ENCODE results near the gene DCUN1D5. TPM values are rescaled to one million over a fixed set of nuclear protein-coding genes. Genes with fewer than 3 reads are reported as not detected.
"Not testable (repeated sequence)": the region's sequence is repeated elsewhere in the genome, so short reads cannot be mapped to it uniquely, and the experiment has no call there.

DCUN1D5 gene
- total RNA-seq, 2 donors from 2014 or later: 47.0 to 51.5 TPM

- H3K4me1 Mint-ChIP-seq: no peaks in the 10 kb centered on the region
- no peaks in the 10 kb centered on the region for H3K4me1 ChIP-seq (ENCODE audit: control insufficient read depth, insufficient read depth, low read length)
- peaks cover 1% of the 10 kb centered on the region for H3K9me3 Mint-ChIP-seq
- H3K36me3 Mint-ChIP-seq (ENCODE audit: low read depth): no peaks in the 10 kb centered on the region
- H3K36me3 ChIP-seq (ENCODE audit: control insufficient read depth, insufficient read depth, low read length): no peaks in the 10 kb centered on the region
- no peaks in the 10 kb centered on the region for H3K9me3 ChIP-seq (ENCODE audit: control insufficient read depth, low read length)
- no peak overlapping the region for H3K27ac ChIP-seq (ENCODE audit: low read depth, low read length)
- no peaks in the 10 kb centered on the region for H3K27me3 ChIP-seq (ENCODE audit: control insufficient read depth, insufficient read depth, low read length, poor library complexity, severe bottlenecking)
- no peak overlapping the region for H3K4me3 Mint-ChIP-seq
- no peak overlapping the region for H3K9ac ChIP-seq (ENCODE audit: extremely low read depth, low read length, poor library complexity, severe bottlenecking)
- TF ChIP-seq CTCF (conservative IDR thresholded peaks at IDR 0.05): no peak
- H3K4me3 ChIP-seq (ENCODE audit: low read length): no peak overlapping the region
- DNase-seq: no peak
- no peak overlapping the region for H3K27ac Mint-ChIP-seq
- no peaks in the 10 kb centered on the region for H3K27me3 Mint-ChIP-seq (ENCODE audit: insufficient read depth)
These were observed 56.7 kb downstream of the DCUN1D5 start for GRCh38 chr11:103035216-103035615.

- no peaks in the 10 kb centered on the region for H3K9me3 ChIP-seq (ENCODE audit: control insufficient read depth, low read length)
- H3K4me1 ChIP-seq (ENCODE audit: control insufficient read depth, insufficient read depth, low read length): no peaks in the 10 kb centered on the region
- H3K9ac ChIP-seq (ENCODE audit: extremely low read depth, low read length, poor library complexity, severe bottlenecking): no peak overlapping the region
- H3K27ac ChIP-seq (ENCODE audit: low read depth, low read length): no peak overlapping the region
- H3K9me3 Mint-ChIP-seq: peaks cover 1% of the 10 kb centered on the region
- no peaks in the 10 kb centered on the region for H3K36me3 Mint-ChIP-seq (ENCODE audit: low read depth)
- no peak overlapping the region for H3K4me3 Mint-ChIP-seq
- H3K27me3 Mint-ChIP-seq (ENCODE audit: insufficient read depth): no peaks in the 10 kb centered on the region
- H3K27me3 ChIP-seq (ENCODE audit: control insufficient read depth, insufficient read depth, low read length, poor library complexity, severe bottlenecking): no peaks in the 10 kb centered on the region
- H3K4me1 Mint-ChIP-seq: no peaks in the 10 kb centered on the region
- no peak overlapping the region for H3K4me3 ChIP-seq (ENCODE audit: low read length)
- no peaks in the 10 kb centered on the region for H3K36me3 ChIP-seq (ENCODE audit: control insufficient read depth, insufficient read depth, low read length)
- DNase-seq: no peak
- no peak for TF ChIP-seq CTCF (conservative IDR thresholded peaks at IDR 0.05)
- WGBS, 2 experiments (ENCODE audit: insufficient coverage in 1 of 2, insufficient read length in 1 of 2): 93% methylated on average over 2 of the region's 2 CpGs; no CpG with 5 or more reads in 1 of the 2 experiments
- H3K27ac Mint-ChIP-seq: no peak overlapping the region
These were observed 60.1 kb downstream of the DCUN1D5 start for GRCh38 chr11:103031834-103032233.

- no peak for DNase-seq
- TF ChIP-seq CTCF (conservative IDR thresholded peaks at IDR 0.05): no peak
- Histone ChIP-seq H3K9me3 (ENCODE audit: control insufficient read depth, low read length) (no peaks in the 10 kb centered on the region), H3K4me3 (ENCODE audit: low read length) (no peak overlapping the region), H3K9ac (ENCODE audit: extremely low read depth, low read length, poor library complexity, severe bottlenecking) (no peak overlapping the region), H3K27ac (ENCODE audit: low read depth, low read length) (no peak overlapping the region), H3K36me3 (ENCODE audit: control insufficient read depth, insufficient read depth, low read length) (no peaks in the 10 kb centered on the region), H3K27me3 (ENCODE audit: control insufficient read depth, insufficient read depth, low read length, poor library complexity, severe bottlenecking) (no peaks in the 10 kb centered on the region), H3K4me1 (ENCODE audit: control insufficient read depth, insufficient read depth, low read length) (no peaks in the 10 kb centered on the region)
- 92% methylated on average over 2 of the region's 2 CpGs; no CpG with 5 or more reads in 1 of the 2 experiments for WGBS, 2 experiments (ENCODE audit: insufficient coverage in 1 of 2, insufficient read length in 1 of 2)
- Mint-ChIP-seq H3K27me3 (ENCODE audit: insufficient read depth) (no peaks in the 10 kb centered on the region), H3K27ac (no peak overlapping the region), H3K4me3 (no peak overlapping the region), H3K36me3 (ENCODE audit: low read depth) (no peaks in the 10 kb centered on the region), H3K9me3 (peaks cover 1% of the 10 kb centered on the region), H3K4me1 (no peaks in the 10 kb centered on the region)
These were observed 62.6 kb downstream of the DCUN1D5 start for GRCh38 chr11:103029401-103029800.

- not testable (repeated sequence) for H3K9ac ChIP-seq (ENCODE audit: extremely low read depth, low read length, poor library complexity, severe bottlenecking); H3K4me1 Mint-ChIP-seq; H3K9me3 Mint-ChIP-seq; H3K27me3 Mint-ChIP-seq (ENCODE audit: insufficient read depth); H3K4me1 ChIP-seq (ENCODE audit: control insufficient read depth, insufficient read depth, low read length); DNase-seq; H3K27ac Mint-ChIP-seq; H3K27ac ChIP-seq (ENCODE audit: low read depth, low read length); H3K36me3 ChIP-seq (ENCODE audit: control insufficient read depth, insufficient read depth, low read length); H3K27me3 ChIP-seq (ENCODE audit: control insufficient read depth, insufficient read depth, low read length, poor library complexity, severe bottlenecking); H3K9me3 ChIP-seq (ENCODE audit: control insufficient read depth, low read length); H3K4me3 Mint-ChIP-seq; H3K4me3 ChIP-seq (ENCODE audit: low read length); H3K36me3 Mint-ChIP-seq (ENCODE audit: low read depth)
- WGBS, 2 experiments (ENCODE audit: insufficient coverage in 1 of 2, insufficient read length in 1 of 2): 82% methylated on average over 3 of the region's 7 CpGs; no CpG with 5 or more reads in 1 of the 2 experiments
These were observed 63.5 kb downstream of the DCUN1D5 start for GRCh38 chr11:103028304-103029020.

Data from endodermal cell (in vitro differentiated cells).